HCEC 1CT (cell line): Measurements from ENCODE around the gene TBC1D3B.
"Not testable (repeated sequence)": the region's sequence is repeated elsewhere in the genome, so short reads cannot be mapped to it uniquely, and the experiment has no call there.

Experiments used
- DNase-seq: peaks from one replicate; pipeline ENCODE4 v3.0.0-alpha.2; 2017

Gene TBC1D3B

GRCh38 chr17:36168836-36169235, 7.6 kb downstream of the TBC1D3B start:
- not testable (repeated sequence) for DNase-seq

DNA sequence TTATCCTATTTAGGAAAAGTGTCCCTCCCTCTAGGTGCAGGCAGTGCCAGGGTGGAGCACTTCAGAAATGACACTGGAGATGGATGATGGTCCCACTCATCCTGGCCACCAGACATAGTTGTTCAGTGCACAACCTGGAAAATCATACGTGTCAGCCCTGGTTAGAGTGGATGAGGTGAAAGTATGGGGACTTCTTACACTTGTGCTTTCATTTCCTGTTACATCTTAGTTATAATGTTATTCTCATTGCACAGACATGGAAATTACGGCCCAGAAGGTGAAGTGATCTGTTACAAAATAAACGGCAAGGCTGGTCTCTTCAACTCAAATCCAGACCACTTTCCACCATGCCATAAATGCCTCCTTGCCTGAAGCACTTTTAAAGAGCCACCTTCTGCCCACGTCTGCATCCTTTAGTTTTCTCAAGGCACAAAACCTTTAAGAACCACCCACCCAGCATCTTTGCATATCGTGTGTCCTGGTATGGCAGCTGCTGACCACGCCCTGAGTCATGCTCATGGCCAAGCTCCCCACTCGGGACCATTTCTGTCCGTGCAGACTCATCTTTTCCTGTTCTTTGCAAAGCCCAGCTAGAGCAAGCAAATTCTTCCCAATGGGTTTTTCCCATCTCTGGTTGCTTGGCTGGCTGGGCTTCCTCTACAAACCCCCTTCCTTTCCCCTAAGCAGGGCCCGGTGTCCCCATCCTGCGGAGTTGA, 22.4 kb downstream of the TBC1D3B start:
- peak; percentile 0 for DNase-seq

GRCh38 chr17:36152639-36153120, 23.8 kb downstream of the TBC1D3B start:
- DNase-seq, result peak; percentile 0

DNA sequence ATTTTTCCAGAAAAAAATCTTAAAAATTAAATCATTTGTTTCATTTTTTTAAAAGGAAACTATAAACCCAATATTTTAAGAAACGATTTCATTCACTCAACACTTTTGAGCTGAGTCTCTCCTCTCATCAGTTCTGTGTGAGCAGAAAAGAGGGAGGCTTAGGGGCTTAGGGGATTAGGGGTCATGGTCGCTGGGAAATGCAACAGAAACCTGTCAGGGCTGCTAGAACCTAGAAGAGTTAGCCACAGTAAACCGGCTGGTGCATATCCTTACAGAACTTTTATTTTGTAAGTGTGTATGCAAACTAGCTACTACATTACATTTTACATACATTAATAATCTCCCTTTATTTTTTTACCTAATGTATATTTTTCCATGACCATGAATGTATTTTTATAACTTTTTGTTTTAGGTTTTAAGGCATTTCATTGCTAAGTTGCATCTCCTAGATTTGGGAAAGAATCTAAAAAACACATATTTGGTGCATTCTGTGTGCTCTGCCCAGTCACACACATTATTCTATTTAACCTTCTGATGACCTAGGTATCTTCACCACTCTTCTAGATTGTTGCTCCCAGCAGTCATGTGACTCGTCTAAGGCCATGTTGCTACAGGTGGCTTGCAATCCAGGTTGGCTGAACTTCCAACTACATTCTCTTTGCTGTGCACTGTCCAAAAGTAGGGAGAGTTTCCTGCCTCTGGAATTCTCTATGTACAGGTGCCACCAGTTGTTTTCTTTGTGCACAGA, 24.4 kb downstream of the TBC1D3B start:
- DNase-seq, result peak; percentile 0

- peak; percentile 0 for DNase-seq
These were observed 27.1 kb downstream of the TBC1D3B start for GRCh38 chr17:36149296-36149820.

GRCh38 chr17:36148559-36149295, 27.7 kb downstream of the TBC1D3B start:
- DNase-seq, result peak; percentile 50

DNA sequence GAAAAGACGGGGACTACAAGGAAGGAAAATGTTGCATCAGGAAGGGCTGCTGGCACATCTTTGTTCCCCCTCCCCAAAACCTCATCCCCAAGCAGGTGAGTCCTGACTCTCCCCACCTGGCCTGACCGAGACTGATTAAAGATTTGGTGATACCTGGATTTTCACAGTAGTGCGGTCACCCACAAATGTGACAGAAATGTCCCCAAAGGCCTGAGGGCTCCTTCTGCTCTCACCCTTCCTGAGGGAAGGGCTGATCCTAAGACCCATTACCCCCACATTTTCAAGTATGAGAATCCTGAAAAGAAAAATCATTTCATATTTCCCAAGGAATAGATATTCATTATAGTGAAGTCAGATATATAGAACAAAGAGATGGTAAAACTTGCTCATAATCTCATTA, 28.8 kb downstream of the TBC1D3B start:
- no peak for DNase-seq

- DNase-seq, result no peak
These were observed 31.3 kb downstream of the TBC1D3B start for GRCh38 chr17:36144981-36145729.

GRCh38 chr17:36144014-36144413, 32.4 kb downstream of the TBC1D3B start:
- DNase-seq, result peak; percentile 0

- DNase-seq, result no peak
These were observed 33.6 kb downstream of the TBC1D3B start for GRCh38 chr17:36142806-36143205.

DNA sequence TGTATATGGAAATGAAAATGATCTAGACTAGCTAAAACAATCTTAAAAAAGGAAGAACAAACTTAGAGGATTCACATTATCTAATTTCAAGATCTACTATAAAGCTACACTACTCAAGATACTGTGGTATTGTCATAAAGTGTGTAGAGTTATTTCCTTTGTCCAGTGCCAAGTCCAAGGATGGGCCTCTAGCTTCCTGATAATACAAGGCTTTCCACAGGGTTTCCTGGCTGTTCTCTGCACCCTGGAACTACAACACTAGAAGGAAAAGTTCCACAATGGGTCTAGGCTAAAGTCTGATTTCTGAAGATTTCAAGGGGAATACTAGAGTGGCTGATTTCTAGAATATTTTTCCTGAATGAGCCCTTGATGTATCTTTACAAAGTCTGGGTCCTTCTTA, 34.2 kb downstream of the TBC1D3B start:
- no peak for DNase-seq

- no peak for DNase-seq
These were observed 40.0 kb downstream of the TBC1D3B start for GRCh38 chr17:36136439-36136838.

GRCh38 chr17:36136036-36136435, 40.4 kb downstream of the TBC1D3B start:
- no peak for DNase-seq

- DNase-seq, result no peak
These were observed 41.0 kb downstream of the TBC1D3B start for GRCh38 chr17:36135465-36135864.

DNA sequence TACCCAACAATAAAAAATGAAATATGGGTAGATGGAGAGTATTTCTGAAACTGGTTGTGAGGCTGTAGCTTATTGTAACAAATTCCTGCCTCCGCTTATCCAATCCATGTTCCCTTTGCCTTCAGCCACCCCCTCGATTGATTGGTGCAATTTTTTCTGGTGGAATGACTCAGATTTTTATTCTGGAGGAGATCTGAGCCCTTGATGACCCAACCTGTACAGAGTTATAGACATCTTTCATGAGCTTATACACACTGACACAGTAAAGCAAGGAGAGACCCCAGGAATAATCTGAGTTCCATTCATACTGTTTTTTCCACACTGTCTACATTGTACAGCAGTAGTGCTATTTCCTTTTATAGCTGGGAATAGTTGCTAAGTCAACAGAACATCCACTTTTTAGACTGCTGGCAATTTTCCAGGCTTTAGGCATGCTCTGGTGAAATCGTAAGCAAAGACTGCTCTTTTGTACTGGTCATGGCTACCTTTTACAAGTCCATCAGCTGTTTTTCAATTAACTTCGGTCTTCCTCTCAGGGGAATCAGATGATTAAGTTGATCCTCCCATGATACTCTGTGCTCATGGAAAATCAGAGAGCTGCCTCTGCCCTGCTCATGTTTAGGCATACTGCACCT, 42.7 kb downstream of the TBC1D3B start:
- no peak for DNase-seq

DNA sequence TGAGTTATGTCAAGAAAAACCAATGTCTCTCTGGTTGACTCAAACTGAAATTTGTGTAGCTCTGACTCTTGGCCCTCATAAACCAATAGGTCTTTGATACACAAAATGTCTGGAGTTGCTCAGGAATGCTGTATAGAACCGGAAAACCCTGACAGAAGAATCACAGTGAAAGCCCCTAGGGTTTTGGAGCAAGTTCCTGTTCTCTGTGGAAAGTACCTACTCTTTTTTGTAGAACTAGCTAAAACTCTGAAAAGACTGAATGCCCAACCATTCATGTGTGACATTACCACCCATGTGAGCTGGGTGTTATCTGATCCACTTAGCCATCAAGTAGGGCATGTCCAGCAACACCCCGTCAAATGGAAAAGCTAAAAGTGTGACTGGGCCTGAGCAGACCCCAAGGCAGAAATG, 44.0 kb downstream of the TBC1D3B start:
- no peak for DNase-seq

GRCh38 chr17:36131931-36132330, 44.5 kb downstream of the TBC1D3B start:
- DNase-seq, result no peak

DNA sequence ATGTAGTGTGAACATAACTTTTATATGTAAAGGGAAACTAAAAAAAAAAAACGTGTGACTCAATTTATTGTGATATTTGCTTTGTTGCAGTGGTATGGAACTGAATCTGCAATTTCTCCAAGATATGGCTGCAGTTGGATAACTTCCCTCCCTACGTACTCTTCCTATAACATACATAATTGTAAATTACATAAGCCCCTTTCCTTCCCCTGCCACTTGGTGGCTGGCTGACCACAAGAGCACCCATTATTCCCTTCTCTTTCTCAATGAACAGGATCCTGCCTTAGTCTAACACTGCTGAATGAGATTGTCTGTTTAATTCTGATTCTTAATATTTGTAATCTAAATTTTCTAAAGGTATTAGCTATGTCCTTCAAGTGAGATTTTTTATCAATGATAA, 45.0 kb downstream of the TBC1D3B start:
- no peak for DNase-seq

- no peak for DNase-seq
These were observed 46.1 kb downstream of the TBC1D3B start for GRCh38 chr17:36130346-36130745.

- DNase-seq, result no peak
These were observed 46.8 kb downstream of the TBC1D3B start for GRCh38 chr17:36129616-36130015.

GRCh38 chr17:36128411-36128978, 47.9 kb downstream of the TBC1D3B start:
- no peak for DNase-seq

DNA sequence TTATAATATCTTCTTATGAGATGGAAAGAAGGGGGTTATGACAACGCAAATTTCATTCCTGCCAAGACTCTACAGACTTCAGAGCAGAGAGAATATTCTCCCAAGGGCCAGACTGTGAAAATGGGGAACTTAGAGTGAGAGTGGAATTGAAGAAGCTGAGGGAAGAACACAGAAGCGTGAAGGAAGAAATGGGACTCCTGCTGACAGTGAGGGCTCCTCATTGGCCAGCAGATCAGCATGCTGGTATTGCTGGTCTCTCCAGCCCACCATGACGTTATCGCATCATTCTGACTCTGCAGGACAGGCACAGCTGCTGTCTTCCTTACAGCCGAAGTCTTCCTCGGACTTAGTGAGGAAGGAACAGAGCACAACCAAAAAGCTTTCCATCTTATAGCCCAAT, 48.5 kb downstream of the TBC1D3B start:
- DNase-seq, result no peak
